ENCODE measurements around the gene LRRC4C.
"Not testable (repeated sequence)": the region's sequence is repeated elsewhere in the genome, so short reads cannot be mapped to it uniquely, and the experiment has no call there.

Gene LRRC4C

GRCh38 chr11:40910774-40911173 is 548.7 kb downstream of the LRRC4C start:
- not testable (repeated sequence) for DNase-seq (ENCODE audit: extremely low read depth in 1 of 2, low read depth in 1 of 2)

DNA sequence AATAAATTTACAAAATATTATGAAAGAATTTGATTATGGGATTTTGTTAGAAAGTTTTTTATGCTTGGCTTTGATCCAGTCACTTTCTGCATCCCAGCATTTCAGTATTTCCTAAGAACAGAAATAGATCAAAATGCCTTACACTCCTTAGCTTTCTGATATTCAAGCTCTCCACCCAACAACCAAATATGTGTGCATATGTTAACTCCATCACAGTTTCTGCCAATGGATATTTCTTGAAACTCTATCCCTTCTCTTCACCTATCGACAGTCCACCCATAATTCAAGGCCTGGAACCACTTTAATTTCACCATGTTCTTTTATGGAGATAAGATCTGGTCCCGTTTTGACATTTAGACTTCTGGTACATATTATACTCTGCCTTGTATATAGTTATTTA is 565.0 kb downstream of the LRRC4C start:
- DNase-seq (ENCODE audit: extremely low read depth in 1 of 2, low read depth in 1 of 2), result no peak

DNA sequence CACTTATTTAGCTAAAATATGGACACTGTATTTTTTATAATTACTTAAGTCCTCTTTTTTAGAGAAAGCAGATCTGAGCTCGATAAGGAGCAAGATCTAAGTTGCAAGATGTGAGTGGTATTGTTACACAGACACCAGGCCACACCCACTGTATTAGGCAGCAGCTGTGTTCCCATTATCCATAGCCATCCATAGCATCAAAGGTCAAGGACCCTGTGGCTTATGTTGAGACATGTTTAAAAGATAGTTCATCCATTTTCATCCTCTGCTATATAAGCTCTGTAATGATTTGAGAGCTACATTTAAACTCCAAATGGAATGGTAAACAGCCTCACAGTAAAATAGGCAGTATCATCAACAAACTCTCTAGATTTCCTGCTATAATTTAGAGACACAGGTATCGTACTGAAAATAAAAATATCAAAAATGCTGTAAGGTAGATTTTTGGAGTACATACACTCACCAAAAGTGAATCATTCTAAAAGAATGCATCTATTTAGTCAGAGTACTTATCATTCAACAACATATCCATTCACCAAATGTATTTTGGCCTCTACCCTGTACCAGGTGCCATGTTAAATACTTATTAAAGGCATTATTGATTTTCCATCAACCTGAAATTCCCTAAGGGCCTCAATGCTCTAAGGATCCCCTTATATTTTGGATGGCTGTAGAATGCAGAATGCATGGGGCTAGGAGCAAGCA is 574.0 kb downstream of the LRRC4C start:
- no peak for DNase-seq (ENCODE audit: extremely low read depth in 1 of 2, low read depth in 1 of 2)

GRCh38 chr11:40882301-40882700 is 577.2 kb downstream of the LRRC4C start:
- no peak for DNase-seq (ENCODE audit: extremely low read depth in 1 of 2, low read depth in 1 of 2)

DNA sequence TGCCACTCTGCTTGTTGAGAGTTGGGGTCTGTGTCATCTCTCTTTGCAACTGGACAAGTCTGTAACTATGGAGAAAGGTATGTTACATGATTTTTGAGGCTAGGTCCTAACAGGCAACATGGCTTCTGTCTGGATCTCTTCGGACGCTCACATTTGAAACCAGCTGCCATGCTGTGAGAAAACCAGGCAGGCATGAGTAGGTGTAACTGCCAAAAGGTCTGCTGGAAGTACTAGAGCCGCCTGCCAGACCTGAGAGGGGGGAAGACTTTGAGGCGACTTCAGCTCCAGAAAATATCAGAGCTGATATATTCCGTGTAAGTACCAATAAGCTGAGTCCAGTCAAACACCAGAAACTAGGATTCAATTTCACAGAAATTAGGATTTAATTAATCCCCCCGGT is 579.5 kb downstream of the LRRC4C start:
- no peak for DNase-seq (ENCODE audit: extremely low read depth in 1 of 2, low read depth in 1 of 2)

DNA sequence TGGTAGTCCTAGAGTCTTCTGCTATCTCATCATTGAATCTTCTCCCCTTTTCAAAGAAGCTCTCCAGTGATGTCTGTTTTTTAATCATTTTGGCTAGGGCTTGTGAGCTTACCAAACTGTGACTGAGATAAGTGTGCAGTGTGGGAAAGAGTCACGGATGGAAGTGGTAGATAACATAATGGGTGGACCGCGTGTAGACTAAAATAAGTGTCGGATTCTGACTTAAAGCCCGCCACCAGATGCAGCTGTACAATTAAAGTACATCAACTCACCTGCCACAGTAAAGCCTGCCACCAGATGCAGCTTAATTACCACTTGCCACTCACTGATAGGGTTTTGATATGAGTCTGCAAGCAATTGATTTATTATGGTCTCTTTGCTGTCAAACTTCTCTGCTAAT is 581.5 kb downstream of the LRRC4C start:
- DNase-seq (ENCODE audit: extremely low read depth in 1 of 2, low read depth in 1 of 2), result no peak

DNA sequence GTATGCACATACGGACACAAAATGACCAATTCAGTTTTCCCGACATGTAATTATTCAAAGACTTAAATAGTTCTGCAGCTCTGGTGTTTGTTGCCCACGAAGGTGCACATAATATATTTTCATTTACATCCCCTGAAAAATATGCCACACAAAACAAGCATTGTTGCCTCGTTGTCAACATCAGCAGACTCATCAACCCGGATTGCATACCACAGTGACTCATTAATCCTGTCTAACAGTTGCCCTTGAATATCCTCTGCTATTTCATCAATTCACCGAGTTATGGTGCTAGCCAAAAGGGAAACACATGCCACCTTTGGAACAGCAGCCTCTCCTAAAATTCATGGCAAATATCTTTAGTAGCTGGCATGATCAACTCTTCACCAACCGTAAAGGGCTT is 582.2 kb downstream of the LRRC4C start:
- DNase-seq (ENCODE audit: extremely low read depth in 1 of 2, low read depth in 1 of 2), result no peak

DNA sequence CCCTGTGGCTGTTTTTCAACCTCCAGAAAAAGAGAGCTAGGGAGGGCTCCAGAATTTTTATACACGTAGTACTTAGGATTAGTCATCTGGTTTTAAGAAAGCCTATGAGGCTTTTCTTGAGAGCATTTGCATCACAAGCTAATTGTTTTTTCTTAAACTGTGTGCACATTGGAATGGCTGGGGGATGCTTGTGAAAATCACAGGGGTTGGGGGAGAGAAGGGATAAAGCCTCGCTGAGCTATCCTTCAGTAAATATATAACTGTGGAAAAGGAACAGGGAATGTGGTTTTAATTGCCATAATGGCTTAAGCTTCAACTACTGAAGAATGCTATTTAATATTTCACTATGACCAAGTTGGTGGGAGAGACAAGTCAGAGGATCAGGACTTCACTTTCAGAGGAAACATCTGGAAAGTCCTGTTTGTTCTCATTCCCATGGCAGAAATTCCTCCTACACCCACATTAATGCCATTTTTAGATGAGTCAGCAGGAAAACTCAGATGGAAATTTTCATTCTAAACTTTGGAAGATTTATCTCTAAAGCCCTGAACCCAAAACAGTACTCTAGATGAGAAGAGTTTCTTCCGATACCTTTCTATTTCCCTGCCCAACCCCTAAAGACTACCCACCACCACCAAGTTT is 591.3 kb downstream of the LRRC4C start:
- no peak for DNase-seq (ENCODE audit: extremely low read depth in 1 of 2, low read depth in 1 of 2)

GRCh38 chr11:40857754-40858153 is 601.7 kb downstream of the LRRC4C start:
- DNase-seq (ENCODE audit: extremely low read depth in 1 of 2, low read depth in 1 of 2), result not testable (repeated sequence)

DNA sequence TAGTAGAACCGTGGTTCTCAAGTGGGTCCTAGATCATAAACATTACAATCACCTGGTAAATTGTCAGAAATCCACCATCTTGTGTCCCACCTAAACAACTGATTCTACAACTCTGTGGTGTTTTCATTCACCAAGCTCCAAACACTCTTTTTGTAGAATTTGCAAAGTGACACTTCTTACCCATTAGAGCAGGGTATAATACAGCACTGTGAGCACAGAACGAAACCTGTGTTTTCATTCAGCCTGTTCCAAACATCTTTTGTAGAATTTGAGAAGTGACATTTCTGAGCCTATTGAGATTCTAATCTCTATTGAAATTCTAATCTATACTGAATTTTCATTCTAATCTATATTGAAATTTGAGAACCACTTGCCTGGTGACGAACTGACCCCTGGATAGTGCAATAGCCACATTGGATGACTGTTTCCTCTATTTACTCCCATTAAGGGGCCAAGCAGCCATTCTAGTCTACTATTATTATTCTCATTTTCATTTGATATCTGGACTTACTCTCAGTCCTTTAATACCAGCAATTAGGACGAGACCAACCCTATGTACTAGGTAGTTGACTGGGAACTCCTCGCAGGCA is 616.6 kb downstream of the LRRC4C start:
- DNase-seq (ENCODE audit: extremely low read depth in 1 of 2, low read depth in 1 of 2), result no peak

DNA sequence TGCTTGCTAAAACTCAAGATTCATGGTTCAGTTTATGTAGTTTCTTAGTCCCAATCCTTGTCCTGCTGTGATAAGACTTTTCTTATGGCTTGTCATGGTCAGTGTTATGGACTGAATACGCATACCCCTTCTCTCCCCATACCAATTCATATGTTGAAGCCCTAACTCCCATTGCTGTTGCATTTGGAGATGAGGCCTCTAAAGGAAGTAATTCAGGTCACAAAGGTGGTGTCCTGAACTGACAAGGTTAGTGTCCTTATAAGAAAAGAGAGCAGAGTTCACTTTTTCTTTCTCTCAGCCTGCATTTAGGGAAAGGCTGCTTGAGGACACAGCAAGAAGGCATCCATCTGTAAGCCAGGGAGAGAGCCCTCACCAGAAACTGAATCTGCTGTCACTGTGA is 618.2 kb downstream of the LRRC4C start:
- no peak for DNase-seq (ENCODE audit: extremely low read depth in 1 of 2, low read depth in 1 of 2)

DNA sequence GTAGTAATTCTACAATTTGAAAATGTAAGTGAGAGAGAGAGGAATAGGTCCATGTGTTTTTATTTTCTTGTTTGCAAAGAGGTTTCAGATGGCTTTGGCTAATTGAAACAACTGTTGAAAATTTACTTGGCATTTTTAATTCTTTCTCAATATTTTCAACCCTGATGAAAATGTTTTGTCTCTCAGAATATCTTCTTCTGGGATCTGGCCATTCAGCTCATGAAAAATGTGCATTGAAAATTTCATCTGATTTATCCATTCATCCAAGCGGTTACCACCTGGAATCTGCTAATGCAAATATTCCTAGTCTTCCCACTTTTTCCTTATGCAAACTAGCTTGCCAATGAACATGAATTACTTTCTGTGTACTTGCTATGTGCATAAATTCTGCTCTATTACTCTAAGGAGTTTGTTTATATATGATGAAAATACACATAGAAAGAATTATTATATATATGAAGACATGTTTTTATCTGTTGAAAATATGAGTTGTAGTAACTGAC is 621.2 kb downstream of the LRRC4C start:
- DNase-seq (ENCODE audit: extremely low read depth in 1 of 2, low read depth in 1 of 2), result no peak

- no peak for DNase-seq (ENCODE audit: extremely low read depth in 1 of 2, low read depth in 1 of 2)
Measured at GRCh38 chr11:40827116-40827515, 632.3 kb downstream of the LRRC4C start.

DNA sequence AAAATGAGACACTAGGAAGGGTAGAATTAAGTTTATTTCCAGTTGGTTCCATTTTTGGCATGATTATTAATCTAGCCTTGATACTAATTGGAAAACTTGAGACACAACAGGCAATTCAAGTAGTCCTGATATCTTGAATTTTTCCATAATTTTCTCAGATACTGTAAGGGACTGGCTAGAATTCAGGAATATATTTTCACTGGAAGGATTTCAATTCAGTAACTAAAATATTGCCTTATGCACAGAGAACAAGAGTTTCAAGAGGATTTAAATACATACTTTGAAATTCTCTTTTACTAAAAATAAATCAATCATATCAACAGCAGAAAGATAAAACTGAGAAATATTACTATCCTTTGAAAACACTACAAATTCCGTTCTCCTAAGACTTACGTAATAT is 632.9 kb downstream of the LRRC4C start:
- DNase-seq (ENCODE audit: extremely low read depth in 1 of 2, low read depth in 1 of 2), result no peak

- DNase-seq (ENCODE audit: extremely low read depth in 1 of 2, low read depth in 1 of 2), result no peak
Measured at GRCh38 chr11:40825201-40825834, 634.1 kb downstream of the LRRC4C start.

DNA sequence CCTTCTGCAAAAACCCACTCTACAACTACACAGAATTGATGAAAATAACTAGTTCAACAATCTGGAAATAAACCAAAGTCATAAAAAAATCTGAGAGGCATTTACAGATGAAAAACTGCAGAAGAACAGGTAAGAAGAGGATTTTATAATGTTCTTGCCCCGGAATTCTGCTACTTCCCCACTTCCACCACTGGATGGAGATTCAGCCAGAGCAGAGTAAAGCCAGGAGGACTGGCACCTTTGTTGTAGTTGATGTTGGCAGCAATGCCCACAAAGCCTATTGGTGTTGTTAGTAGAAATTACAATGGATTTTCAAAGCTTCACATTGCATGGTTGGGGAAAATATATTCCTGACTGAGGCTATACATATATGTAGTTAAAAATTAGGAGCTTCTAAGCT is 640.2 kb downstream of the LRRC4C start:
- no peak for DNase-seq (ENCODE audit: extremely low read depth in 1 of 2, low read depth in 1 of 2)

DNA sequence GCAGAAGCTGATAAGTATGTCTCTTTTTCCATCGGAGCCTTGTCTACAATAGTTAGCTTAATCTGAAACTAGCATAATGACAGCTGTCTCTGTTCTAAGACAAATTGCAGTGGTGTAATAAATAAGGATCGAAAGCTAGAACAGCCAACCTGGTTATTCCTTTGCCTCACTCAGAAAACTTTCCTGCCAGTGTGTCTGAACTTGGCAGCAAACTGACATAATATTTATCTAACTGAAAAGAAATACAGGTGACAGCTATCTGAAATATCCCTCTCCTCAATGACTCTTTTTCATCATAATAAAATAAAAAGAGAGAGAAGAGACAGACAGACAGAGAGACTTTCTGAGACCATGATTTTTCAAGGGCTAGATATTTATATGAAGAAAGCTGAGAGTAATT is 642.5 kb downstream of the LRRC4C start:
- DNase-seq (ENCODE audit: extremely low read depth in 1 of 2, low read depth in 1 of 2), result no peak

DNA sequence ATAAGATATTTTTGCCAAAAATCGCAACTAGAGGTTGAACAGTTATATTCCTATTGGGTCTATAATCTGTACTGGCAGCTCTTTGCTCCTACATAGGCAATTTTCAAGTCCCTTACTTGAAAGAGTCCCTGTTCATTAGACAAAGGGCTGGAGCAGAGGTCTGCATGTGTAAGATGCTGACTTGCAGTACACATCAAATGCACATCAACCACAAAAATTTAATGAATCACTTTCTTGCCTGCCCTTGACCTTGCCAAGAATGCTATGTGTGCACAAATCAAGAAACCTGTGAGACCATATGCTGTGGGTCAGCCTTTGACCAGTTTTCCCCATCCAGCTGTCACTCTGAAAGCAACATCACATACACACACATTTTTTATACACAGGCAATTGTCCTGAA is 661.5 kb downstream of the LRRC4C start:
- DNase-seq (ENCODE audit: extremely low read depth in 1 of 2, low read depth in 1 of 2), result no peak

GRCh38 chr11:40787224-40787623 is 672.2 kb downstream of the LRRC4C start:
- no peak for DNase-seq (ENCODE audit: extremely low read depth in 1 of 2, low read depth in 1 of 2)

DNA sequence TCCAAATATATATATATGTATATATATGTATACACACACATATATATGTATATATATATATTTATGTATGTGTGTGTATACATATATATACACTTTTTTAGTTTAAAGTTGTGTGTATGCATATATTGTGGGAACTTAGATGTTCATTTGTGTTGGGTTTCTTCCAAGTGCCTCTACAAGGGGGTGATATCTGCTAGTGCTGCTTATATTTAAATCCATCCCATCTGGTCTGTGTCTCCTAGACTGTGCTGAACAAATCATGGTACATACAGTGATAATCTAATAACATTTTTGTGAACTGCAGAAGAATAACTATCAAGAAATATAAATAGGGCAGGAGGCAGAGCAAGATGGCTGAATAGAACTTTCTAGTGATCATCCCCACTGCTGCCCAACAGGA is 696.4 kb downstream of the LRRC4C start:
- no peak for DNase-seq (ENCODE audit: extremely low read depth in 1 of 2, low read depth in 1 of 2)

- DNase-seq (ENCODE audit: extremely low read depth in 1 of 2, low read depth in 1 of 2), result no peak
Measured at GRCh38 chr11:40759341-40759740, 700.1 kb downstream of the LRRC4C start.

GRCh38 chr11:40754297-40754696 is 705.2 kb downstream of the LRRC4C start:
- DNase-seq (ENCODE audit: extremely low read depth in 1 of 2, low read depth in 1 of 2), result no peak

All from activated CD8-positive, alpha-beta memory T cell treated with anti-CD3 and anti-CD28 coated beads for 1 hour (primary cell).